ENCODE data around the gene SCAF11. TPM values are rescaled to one million over a fixed set of nuclear protein-coding genes. Genes with fewer than 3 reads are reported as not detected.

SCAF11 gene
- total RNA-seq, 1 experiment from 2014 or later = 121 TPM

DNA sequence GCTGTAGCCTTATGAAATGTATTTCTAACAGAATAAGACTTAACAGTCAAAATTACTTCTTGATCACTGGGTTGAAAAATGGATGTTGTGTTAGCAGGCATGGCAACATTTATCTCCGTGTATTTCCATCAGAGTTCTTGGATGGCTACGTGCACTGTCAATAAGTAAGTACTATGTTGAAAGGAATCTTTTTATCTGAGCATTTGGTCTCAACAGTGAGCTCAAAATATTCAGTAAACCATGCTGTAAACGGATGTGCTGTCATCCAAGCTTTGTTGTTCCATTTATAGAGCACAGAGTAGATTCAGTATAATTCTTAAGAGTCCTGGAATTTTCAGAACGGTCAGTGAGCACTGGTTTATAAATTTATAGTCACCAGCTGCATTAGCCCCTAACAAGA, 15.5 kb downstream of the SCAF11 start:
- DNase-seq (ENCODE audit: low spot score) = no peak
- Histone ChIP-seq H3K4me1 (ENCODE audit: insufficient read depth, low read length, poor library complexity, severe bottlenecking) (peaks cover 9% of the 10 kb centered on the region), H3K27me3 (replicated peaks; ENCODE audit: insufficient read depth, low read depth, low read length, poor library complexity) (no peaks in the 10 kb centered on the region), H3K36me3 (ENCODE audit: insufficient read depth, low read length, poor library complexity, severe bottlenecking) (peaks cover 13% of the 10 kb centered on the region), H3K4me3 (ENCODE audit: low read depth, low read length, poor library complexity, severe bottlenecking) (no peak overlapping the region), H3K27ac (ENCODE audit: low read depth, low read length, poor library complexity, severe bottlenecking) (no peak overlapping the region), H3K9me3 (ENCODE audit: low read depth, low read length, poor library complexity, severe bottlenecking) (no peaks in the 10 kb centered on the region)
- no peak for TF ChIP-seq EZH2 (IDR thresholded peaks at IDR 0.05; ENCODE audit: borderline replicate concordance, low read depth, low read length, poor library complexity, severe bottlenecking)
- TF ChIP-seq, protein P1, sequence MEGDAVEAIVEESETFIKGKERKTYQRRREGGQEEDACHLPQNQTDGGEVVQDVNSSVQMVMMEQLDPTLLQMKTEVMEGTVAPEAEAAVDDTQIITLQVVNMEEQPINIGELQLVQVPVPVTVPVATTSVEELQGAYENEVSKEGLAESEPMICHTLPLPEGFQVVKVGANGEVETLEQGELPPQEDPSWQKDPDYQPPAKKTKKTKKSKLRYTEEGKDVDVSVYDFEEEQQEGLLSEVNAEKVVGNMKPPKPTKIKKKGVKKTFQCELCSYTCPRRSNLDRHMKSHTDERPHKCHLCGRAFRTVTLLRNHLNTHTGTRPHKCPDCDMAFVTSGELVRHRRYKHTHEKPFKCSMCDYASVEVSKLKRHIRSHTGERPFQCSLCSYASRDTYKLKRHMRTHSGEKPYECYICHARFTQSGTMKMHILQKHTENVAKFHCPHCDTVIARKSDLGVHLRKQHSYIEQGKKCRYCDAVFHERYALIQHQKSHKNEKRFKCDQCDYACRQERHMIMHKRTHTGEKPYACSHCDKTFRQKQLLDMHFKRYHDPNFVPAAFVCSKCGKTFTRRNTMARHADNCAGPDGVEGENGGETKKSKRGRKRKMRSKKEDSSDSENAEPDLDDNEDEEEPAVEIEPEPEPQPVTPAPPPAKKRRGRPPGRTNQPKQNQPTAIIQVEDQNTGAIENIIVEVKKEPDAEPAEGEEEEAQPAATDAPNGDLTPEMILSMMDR (conservative IDR thresholded peaks at IDR 0.05; ENCODE audit: low read depth, low read length) = no peak
- ChIA-PET CTCF (no interaction called here), POLR2A (ENCODE audit: low non-redundant PET) (no interaction called here)
- intact Hi-C loops (cut with micrococcal nuclease; ENCODE audit: unreplicated experiment) = no loop called here
- no TSS peak for BruUV-seq (replicated peaks)

DNA sequence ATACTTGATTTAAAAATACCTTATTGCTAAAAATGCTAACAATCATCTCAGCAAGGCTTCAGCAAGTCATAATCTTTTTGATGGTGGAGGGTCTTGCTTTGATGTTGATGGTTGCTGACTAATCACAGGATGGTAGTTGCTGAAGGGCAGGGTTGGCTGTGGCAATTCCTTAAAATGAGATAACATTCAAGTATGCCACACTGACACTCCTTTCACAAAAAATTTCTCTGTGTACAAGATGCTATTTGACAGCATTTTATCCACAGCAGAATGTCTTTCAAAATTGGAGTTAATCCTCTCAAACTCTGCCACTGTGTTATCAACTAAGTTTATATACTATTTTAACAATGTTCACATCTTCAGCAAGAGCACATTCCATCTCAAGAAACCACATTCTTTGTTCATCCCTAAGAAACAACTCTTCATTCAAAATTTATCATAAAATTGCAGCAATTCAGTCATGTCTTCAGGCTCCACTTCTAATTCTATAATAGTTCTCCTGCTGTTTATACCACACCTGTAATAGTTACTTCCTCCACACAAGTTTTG, 16.1 kb downstream of the SCAF11 start:
- intact Hi-C loops (cut with micrococcal nuclease; ENCODE audit: unreplicated experiment) = no loop called here
- CTCF ChIA-PET = no interaction called here

GRCh38 chr12:45973526-45973925, 16.8 kb downstream of the SCAF11 start:
- ChIA-PET CTCF (no interaction called here), POLR2A (ENCODE audit: low non-redundant PET) (no interaction called here)
- peaks cover 13% of the 10 kb centered on the region for H3K36me3 ChIP-seq (ENCODE audit: insufficient read depth, low read length, poor library complexity, severe bottlenecking)
- no peak overlapping the region for H3K27ac ChIP-seq (ENCODE audit: low read depth, low read length, poor library complexity, severe bottlenecking)
- no peak overlapping the region for H3K4me3 ChIP-seq (ENCODE audit: low read depth, low read length, poor library complexity, severe bottlenecking)
- no peaks in the 10 kb centered on the region for H3K27me3 ChIP-seq (replicated peaks; ENCODE audit: insufficient read depth, low read depth, low read length, poor library complexity)
- TF ChIP-seq, protein P1 (conservative IDR thresholded peaks at IDR 0.05; ENCODE audit: low read depth, low read length) = no peak
- TF ChIP-seq EZH2 (IDR thresholded peaks at IDR 0.05; ENCODE audit: borderline replicate concordance, low read depth, low read length, poor library complexity, severe bottlenecking) = no peak
- no peak for DNase-seq (ENCODE audit: low spot score)
- no peaks in the 10 kb centered on the region for H3K4me1 ChIP-seq (ENCODE audit: insufficient read depth, low read length, poor library complexity, severe bottlenecking)
- no peaks in the 10 kb centered on the region for H3K9me3 ChIP-seq (ENCODE audit: low read depth, low read length, poor library complexity, severe bottlenecking)
- BruUV-seq (replicated peaks) = no TSS peak
- intact Hi-C loops (cut with micrococcal nuclease; ENCODE audit: unreplicated experiment) = no loop called here

More for the DNA sequence above, 16.1 kb downstream of the SCAF11 start:
- peaks cover 3% of the 10 kb centered on the region for H3K4me1 ChIP-seq (ENCODE audit: insufficient read depth, low read length, poor library complexity, severe bottlenecking)
- BruUV-seq (replicated peaks) = no TSS peak
- H3K36me3 ChIP-seq (ENCODE audit: insufficient read depth, low read length, poor library complexity, severe bottlenecking) = peaks cover 13% of the 10 kb centered on the region
- POLR2A ChIA-PET (ENCODE audit: low non-redundant PET) = no interaction called here
- no peak overlapping the region for H3K4me3 ChIP-seq (ENCODE audit: low read depth, low read length, poor library complexity, severe bottlenecking)
- DNase-seq (ENCODE audit: low spot score) = no peak
- H3K9me3 ChIP-seq (ENCODE audit: low read depth, low read length, poor library complexity, severe bottlenecking) = no peaks in the 10 kb centered on the region
- no peak for TF ChIP-seq EZH2 (IDR thresholded peaks at IDR 0.05; ENCODE audit: borderline replicate concordance, low read depth, low read length, poor library complexity, severe bottlenecking)
- TF ChIP-seq, protein P1 (conservative IDR thresholded peaks at IDR 0.05; ENCODE audit: low read depth, low read length) = no peak
- no peaks in the 10 kb centered on the region for H3K27me3 ChIP-seq (replicated peaks; ENCODE audit: insufficient read depth, low read depth, low read length, poor library complexity)
- H3K27ac ChIP-seq (ENCODE audit: low read depth, low read length, poor library complexity, severe bottlenecking) = no peak overlapping the region
